GM21528 (cell line): Measurements from ENCODE around the gene STOML2.

Source experiments
- ATAC-seq: cut with Tn5 transposase; IDR thresholded peaks from one replicate; pipeline ENCODE4 v1.9.1; 2021; ENCODE audit warnings: mild to moderate bottlenecking, moderate library complexity; ENCODE audit not compliant: unreplicated experiment, low FRiP score

The STOML2 gene

DNA sequence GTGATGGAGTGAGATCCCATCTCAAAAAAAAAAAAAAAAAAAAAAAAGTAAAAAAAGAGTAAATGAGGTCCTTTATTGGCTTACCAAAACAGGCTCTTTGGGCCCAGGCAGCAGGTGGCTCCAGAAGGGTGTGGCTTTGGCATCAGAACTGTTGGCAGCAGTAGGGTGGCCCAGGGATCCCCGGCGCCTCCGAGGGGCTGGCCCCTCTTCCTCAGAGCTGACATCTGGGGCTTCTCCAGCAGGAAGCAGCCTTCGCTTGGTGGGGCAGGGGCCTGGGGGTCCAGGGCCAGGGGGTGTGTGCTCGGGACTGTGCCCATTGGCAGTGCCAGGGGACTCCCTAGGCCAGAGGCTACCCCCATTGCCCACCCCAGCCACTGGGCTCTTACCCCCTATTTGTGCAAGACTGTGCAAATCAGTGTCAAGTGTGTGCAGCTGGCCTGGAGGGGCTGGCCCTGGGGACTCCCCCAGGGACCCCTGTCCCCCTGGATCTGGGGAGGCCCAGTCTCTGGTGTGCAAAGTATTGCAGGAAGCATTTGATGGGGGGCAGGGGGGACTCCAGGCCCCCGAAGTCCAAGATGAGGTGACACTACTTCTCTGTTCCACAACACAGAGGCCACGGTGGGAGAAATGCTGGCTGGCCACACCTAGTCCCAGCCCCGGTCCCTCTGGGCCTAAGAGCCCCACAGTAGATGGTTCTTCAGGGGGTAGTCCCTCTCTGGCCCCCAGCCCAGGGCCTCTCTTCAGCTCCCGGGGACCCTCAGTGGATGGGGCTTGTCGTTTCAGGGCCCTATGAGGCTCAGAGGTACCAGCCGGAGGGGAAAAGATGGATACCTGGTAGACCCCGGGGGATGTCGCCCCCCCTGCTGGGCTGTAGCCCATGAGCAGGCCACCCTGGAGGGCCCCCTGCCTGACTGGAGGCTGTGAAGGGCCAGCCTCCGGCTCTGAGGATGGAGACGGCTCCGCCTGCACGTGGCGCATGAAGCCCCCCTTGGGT is 4.7 kb upstream of the STOML2 start:
- ATAC-seq: no peak

DNA sequence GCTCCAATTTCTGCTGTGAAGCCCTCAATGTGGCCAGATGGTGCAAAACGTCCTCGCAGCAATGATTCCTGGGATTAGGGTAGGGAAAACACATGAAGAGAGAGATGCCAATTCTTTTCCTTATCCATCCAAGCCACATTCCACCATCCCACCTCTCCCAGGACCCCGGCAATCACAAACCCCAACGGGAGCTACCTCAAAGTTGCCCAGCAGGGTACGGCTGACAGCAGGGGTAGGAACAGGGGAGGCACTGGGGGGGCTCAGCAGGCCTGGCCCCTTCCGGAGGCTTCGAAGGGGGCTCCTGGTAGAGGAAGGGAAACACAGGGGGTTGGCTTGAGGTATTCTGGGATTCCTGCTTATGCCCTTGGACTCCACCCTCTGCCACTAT is 3.4 kb upstream of the STOML2 start:
- ATAC-seq: no peak

DNA sequence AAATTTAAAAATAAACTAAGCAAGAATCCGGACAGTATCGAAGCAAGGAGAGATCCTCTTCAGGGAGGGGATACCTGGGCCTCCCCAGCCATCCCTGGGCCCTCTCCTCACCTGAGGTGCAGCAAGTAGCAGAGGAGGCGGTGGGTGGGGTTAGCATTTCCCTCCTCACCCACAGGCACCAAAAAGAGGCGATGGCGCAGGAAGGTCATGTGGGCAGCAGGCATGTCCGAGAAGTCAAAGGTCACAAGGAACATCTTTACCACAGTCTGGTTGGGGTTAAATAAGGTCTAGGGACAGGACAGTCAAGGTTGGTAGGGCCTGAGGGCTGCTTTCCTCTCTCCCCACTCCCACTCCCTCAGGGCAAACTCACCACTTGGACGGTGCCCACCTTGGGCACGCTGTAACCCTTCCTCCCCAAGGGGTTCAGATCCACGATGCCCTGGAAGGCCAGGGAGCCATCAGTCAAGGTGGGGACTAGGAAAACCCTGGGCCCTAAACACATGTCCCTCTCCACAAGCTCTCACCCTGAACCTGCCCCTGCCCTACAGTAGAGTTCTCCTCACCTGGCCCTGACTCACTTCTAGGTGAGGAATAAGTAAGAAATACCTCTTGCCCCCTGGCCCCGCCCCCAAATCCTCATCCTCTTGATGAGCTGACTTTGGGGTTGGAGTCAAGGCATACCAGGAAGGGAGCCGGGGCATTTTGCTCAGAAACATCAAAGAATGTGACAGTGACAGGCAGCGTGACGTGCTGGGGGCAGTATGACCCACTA is 2.8 kb upstream of the STOML2 start:
- ATAC-seq: no peak

DNA sequence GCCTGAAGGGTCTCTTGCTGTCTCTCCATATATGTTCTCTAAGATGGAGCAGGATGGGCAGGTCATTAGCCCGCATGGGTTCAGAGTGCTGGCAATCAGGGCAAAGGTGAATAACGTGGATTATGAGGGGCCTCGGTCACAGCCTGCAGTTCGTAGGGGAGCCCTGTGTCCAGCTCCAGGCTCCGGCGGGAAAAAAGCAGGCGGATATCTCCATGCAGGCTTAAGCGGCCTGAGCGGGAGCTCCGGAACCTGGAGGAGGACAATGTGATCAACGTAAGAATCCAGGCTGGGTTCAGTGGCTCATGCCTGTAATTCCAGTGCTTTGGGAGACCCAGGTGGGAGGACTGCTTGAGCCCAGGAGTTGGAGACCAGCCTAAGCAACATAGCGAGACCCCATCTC is 2.2 kb upstream of the STOML2 start:
- ATAC-seq: no peak

DNA sequence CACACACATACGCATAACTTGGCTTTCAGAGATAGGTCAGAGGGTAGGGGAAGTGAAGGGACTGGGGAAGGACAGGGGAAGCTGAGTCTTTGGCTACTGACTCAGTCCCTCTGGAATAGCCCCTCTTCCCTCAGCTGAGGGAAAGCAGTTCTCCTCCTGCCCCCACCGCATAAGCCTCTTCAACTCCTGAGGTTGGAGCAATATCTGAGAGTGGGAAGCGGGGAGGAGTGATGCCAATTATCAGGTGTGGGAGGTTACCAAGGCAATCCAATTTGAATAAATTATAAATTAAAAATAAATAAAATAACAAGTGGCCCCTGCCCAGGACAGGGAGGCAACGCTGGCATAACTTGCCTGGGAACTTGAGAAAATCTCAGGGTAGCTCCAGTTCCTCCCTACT is 1.7 kb upstream of the STOML2 start:
- ATAC-seq: no peak

DNA sequence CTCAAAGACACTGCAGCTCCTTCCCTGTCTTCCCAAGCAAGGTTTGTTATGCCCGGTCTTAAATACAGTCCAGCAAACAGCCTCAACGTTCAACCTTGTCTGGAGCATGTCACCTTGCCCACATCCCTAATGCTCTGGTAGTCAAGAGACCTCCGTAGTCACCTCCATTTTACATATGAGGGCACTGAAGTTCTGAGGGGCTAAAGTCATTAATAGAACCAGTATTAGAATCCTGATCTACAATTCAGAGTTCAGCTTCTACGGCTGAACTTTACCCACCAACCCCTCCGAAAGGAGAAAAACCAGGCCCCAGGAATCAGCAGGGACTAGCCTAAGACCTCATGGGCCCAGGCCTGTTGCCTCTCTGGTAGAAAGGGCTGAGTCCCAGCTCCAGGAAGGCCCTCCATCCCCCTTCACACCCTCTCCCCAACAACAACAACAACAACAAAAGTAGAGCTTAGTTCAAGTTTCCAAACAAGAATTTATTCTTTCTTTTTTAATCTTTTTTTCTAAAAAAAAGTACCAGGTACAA is 795 bp upstream of the STOML2 start:
- no peak for ATAC-seq

DNA sequence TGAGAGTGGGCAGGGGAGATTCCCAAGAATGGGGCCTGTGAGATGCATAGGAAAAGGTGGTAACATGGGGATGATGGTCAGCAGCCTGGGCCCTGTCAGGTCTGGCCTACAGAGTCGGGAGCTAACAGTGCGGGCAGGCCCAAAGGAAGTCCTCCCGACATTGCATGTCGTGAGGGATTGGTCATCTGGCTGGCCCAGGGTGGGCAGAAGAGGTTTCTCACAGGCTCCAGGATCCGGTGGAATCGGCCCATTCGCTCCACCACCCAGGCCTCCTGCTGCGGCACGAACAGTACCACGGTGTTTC is 514 bp downstream of the STOML2 start:
- ATAC-seq: peak; percentile 3

DNA sequence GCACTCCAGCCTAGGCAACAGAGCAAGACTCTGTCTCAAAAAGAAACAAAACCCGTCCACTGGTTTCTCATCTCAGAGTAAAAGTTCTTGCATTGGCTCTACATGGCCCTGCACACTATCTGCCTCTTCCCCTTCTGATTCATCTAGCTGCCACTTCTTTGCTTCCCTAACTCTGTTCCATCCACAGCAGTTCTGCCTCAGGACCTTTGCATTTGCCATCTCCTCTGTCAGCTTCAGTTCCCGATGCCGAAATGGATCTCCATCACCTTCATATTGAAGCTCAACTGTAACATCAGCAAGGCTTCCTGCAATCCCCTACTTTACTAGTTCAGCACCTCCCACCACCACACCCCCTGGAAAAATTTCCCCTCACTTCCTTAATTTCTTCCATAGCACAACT is 5.4 kb downstream of the STOML2 start:
- no peak for ATAC-seq

DNA sequence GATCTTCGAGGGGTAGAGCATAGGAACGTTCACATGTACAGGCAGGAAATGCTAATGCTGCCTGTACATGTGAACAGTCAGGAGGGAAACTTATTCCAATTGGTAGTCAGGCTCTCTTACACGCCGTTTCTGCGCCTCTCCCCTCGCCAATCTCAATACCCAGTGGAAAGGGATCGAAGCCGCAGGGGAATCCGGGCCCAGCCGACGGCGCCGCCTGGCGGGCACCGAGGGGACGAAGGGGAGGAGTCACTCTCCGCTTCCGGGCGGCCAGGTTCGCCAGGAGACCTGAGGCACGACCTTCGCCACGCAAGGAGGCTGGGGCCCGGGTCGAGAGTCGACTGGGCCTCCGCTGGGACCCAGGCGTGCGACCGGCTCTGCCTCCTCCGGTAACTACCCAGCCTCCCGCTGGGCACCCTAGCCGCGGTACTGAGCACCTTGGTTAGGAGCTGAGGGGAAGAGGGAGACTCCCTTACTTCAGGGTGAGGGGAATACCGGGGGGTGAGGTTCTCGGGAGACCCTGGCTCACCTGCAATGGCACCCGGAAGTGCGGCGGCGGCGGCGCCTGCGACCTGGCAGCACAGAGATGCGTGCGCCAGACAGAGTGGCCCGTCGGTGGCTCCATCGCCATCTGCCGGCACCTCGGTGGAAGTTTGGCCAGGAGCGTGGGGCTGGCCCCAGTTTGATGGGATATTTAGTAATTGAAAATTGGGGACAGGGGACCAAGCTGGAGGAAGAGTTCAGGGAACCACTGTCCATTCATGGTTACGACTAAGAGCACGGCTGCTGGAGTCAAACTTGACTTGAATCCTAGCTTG is 6.7 kb downstream of the STOML2 start, which contains the start of gene PIGO:
Gene PIGO (minus strand): TSS at position 557 of the 815 bp plus-strand sequence. CDS start 1,026 bp downstream, outside the sequence.
- peak; percentile 86 for ATAC-seq

DNA sequence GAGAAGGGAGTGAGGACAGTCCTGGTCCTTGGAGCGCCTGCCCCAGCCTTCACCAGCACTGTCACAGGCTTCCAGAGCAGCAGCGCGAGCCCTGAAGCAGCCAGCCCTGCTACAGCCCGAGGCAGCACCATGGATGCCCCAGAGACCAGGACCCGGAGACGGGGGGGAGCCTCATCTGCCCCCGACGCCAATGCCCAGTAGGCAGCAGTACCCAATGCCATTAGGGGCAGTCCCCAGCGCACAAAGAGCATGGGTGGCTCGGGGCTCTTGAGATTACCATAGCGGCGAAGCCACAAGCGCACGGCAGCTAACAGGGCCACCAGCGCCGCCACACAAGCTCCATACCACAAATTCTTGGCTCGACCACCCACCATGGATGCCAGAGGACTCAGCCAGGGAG is 11.4 kb downstream of the STOML2 start:
- ATAC-seq: no peak

DNA sequence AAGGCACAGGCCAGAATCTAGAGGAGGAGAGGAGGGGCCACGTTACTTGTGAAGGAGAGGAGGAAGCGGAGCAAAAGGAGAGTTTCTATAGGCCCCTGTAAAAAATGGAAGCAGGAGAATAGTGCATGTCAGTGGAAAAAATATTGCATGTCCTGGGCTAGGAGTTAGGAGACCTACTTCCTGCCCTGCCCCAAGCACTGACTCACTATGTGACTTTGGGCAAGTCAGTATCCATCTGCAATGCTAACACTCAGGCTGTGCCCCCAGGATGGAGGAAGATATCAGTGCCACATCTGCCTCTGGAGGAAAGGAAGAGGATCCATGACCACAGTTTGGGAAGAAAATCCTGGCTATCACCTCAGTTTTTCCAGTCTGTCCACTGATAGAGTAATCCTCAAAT is 13.5 kb downstream of the STOML2 start:
- no peak for ATAC-seq

DNA sequence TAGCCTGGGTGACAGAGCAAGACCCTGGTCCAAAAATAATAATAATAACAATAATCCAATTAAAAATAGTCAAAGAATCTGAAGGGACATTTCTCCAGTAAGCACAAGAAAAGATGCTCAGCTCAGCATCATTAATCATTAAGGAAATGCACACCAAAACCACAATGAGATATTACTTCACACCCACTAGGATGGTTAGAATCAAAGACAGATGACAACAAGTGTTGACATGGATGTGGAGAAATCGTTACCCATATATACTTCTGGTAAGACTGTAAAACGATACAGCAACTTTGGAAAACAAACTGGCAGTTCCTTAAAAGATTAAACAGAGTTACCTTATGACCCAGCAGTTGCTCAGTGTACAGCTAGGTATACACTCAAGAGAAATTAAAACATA is 17.9 kb downstream of the STOML2 start:
- ATAC-seq: no peak

DNA sequence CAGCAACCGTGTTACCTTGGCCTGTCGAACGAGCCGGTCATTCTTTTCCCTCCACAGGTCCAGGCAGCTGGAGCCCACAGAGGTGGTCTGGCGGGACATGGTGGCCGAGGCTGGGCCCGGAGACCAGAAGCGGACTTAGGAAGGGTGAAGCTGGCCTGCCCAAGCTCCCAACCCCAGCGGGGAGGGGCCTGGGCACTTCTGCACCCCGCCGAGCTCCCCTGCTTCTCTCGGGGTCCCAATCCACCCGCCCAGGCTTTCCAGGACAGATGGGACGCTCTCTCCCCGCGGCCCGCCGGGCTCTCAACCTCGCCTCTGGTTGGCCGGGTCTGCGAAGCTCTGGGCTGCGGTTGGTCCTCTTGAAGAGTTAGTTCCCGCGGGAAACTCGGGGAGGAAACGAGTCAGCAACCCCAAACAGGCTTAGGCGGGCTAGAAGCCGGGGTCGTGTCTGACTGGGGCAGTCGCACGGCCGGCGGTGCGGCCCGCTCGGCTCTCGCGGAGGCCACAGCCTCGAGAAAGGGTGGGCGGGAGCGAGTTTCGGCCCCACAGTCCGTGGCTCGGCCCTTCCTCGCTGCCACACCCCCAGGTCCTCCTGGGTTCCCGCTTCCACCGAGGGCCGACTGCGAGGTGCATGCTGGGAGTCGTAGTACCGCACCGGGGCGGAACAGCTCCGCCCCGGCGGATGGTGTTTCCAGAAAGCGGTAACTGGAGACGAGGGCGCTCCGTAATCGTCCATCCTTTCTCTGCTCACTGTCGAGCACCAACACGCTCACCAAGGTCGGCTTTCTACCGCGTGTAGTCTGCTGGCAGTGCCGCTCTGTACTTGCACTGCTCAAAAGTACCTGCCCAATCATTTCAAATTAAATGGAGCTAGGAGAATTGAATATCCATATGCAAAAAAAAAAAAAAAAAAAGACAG is 23.2 kb downstream of the STOML2 start, which contains the start of gene FANCG:
Gene FANCG (minus strand): TSS at position 517 of the 916 bp plus-strand sequence. CDS start 418 bp downstream, at position 99.
- ATAC-seq: peak; percentile 83

DNA sequence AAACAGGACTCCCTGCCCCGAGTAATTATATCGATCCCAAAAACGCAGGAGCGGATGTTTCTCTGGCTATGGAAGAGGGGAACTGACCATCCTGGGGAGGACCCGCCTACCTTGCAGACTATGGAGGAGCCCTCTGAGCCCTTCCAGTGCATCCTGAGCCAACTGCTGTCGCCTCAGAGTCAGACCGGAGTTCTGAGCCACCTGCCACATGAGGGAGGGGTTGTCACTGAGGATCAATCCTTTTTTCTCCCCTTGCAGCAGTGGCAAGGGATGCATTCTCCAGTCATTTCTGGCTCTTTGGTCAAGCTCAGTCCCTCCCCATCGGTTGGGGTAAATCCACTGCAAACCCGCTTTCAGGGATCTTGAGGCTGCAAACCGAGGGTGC is 23.9 kb downstream of the STOML2 start:
- ATAC-seq: peak; percentile 10

DNA sequence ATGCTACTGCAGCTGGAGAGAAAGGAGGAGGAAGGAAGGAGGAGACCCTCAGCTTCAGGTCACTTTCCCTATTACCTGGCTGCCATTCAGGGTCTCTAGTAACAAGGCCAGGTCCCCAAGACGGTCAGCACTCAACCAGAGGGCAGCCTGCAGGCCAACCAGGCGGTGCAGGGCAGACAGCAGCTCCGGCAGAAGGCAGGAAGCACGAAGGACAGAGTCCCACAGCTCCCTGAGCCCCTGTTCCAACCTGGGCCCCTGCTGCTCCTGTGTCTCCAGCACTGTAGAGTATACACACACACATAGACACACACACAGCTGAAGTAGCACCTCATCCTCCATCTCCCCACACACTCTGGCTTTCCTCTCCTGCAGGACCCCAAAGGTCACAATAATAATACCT is 24.9 kb downstream of the STOML2 start:
- no peak for ATAC-seq

DNA sequence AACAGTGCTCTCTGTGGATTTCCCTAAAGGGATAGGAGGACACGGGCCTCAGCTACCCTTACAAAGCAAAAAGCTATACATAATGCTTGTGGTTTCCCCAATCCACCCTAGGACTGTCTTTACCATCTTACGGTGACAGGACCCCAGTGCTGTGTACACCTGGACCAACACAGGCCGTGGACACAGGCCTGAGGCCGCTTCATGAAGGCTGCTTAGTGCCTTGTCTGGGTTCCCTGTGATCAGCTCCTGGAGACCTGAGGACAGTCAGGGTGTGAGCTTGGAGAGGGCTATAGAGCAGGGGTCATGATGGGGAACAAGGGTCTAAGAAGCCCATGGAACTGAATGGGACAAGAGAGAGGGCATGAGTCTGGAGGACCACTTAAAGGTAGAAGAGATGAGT is 26.1 kb downstream of the STOML2 start:
- ATAC-seq: no peak

DNA sequence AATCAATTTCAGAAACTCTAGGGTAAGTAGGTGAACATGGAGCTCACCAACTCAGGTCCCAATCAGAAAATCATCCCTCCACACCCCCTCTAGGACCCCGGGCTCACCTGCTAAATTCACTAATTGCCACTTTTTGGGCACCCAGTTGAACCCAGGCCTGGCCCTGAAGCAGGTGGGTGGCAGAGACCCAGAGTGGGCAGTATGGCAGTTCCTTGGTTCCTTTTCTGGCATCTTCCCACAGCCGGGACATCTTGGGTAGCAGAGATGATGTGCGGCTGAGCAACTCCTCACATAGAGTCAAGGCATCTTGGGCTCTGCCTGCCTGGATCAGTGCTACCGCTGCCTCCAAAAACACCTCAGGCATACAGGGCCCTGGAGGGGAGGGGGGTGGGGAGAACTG is 27.6 kb downstream of the STOML2 start:
- ATAC-seq: no peak

DNA sequence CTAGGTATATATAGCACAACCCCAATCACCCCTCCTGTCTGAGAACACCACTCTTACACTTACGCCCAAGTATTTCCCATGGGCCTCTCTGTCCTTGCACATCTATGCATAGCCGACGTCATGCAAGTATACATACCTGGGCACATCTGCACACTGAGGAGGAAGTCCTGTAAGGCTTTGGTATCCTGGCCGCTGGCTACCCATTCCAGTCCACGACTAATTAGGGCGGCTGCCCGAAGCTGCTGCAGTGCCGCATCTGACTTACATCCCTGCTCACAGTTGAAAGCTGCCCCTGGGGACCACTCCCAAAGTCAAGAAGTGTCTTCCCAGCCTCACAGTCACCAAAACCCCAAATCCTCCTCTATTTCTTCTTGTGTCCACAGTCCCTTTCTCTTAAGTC is 28.1 kb downstream of the STOML2 start:
- no peak for ATAC-seq

DNA sequence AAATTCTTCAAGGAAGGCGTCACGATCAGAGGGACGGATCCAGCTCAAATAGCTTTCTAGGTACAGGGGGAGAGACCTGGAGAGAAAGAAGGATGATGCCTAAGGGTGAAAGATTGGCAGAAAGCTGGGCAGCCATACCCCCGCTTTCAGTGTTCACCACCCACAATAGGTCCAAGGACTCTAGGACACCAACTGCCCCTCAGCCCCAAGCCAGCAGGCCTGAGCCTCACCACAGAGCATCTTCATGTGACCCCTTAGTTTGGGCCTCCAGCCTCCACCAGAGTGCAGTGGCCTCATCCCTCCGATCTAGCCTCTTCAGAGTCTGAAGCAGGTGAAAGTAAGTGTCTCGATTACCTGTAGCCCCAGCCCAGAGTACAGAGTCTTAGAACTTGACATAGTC is 28.8 kb downstream of the STOML2 start:
- no peak for ATAC-seq

DNA sequence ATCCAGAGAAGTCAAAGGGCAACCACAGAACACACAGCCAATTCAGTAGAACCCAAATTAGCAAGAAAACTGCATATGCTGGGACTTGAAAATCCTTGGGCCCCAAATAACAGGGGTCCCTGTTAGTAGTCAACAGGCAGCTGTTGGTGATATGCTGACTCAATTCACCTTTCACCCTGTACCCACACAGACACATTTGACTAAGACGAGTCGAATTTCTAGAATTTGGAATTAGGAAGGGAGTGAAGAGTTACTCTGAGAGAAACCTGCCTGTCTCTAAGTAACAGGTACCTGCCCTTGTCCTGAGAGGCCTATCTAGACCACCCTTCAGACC is 29.7 kb downstream of the STOML2 start:
- no peak for ATAC-seq
